Dermis blood vessel endothelial cell (primary cell): ENCODE data around the gene RFWD3. TPM values are rescaled to one million over a fixed set of nuclear protein-coding genes. Genes with fewer than 3 reads are reported as not detected.

Experiments used
- DNase-seq: peaks from one replicate; pipeline ENCODE4 v3.0.0; 2010
- total RNA-seq: library from RNA; depleted of rRNA; stranded (reverse); fragments of >200 nt; gene quantifications from 2 replicates; pipeline ENCODE4 v1.2.3, GENCODE V29; 2014

RFWD3 gene
- total RNA-seq, 1 donor from 2014 or later, result 19.4 TPM

GRCh38 chr16:74578838-74579237, 87.8 kb downstream of the RFWD3 start:
- no peak for DNase-seq

GRCh38 chr16:74578433-74578832, 88.2 kb downstream of the RFWD3 start:
- no peak for DNase-seq

- DNase-seq, result peak; percentile 29
These were observed 88.8 kb downstream of the RFWD3 start for GRCh38 chr16:74577882-74578366.

- DNase-seq, result no peak
These were observed 90.7 kb downstream of the RFWD3 start for GRCh38 chr16:74575807-74576643.

GRCh38 chr16:74575175-74575806, 91.4 kb downstream of the RFWD3 start:
- DNase-seq, result no peak

GRCh38 chr16:74574146-74574545, 92.5 kb downstream of the RFWD3 start:
- no peak for DNase-seq

GRCh38 chr16:74573622-74574021, 93.1 kb downstream of the RFWD3 start:
- DNase-seq, result no peak

Other genes with a start within 250 kb of the RFWD3 start
- not detected in 2 replicates for gene CLEC18B, start 245.4 kb downstream of the RFWD3 start, total RNA-seq
- gene GLG1, start 59.8 kb downstream of the RFWD3 start, total RNA-seq, result 104 and 225 TPM in 2 replicates
- 21.8 and 35.3 TPM in 2 replicates for gene MLKL, start 34.0 kb upstream of the RFWD3 start, total RNA-seq
- gene FA2H, start 107.9 kb upstream of the RFWD3 start, total RNA-seq, result not detected in 2 replicates